Osteoblast (primary cell): ENCODE measurements around the gene SRPK2. TPM values are rescaled to one million over a fixed set of nuclear protein-coding genes. Genes with fewer than 3 reads are reported as not detected.

ENCODE experiments used
- DNase-seq: peaks from one replicate; pipeline ENCODE4 v3.0.0; 2011; ENCODE audit warnings: low spot score, mixed read lengths; ENCODE audit not compliant: insufficient read length; ENCODE audit errors: missing footprints
- H2AFZ ChIP-seq: 2 replicates; pipeline ENCODE4 v1.6.0; 2011; ENCODE audit warnings: mild to moderate bottlenecking, low read length
- H3K27ac ChIP-seq: 2 replicates; pipeline ENCODE4 v1.5.1; 2011; ENCODE audit warnings: mild to moderate bottlenecking, low read depth, low read length, moderate library complexity
- H3K27me3 ChIP-seq: 2 replicates; pipeline ENCODE4 v1.6.0; 2012; ENCODE audit warnings: mild to moderate bottlenecking, control low read depth, inconsistent platforms, low read length, moderate library complexity; ENCODE audit not compliant: insufficient read depth
- H3K36me3 ChIP-seq: 2 replicates; pipeline ENCODE4 v1.5.1; 2011; ENCODE audit warnings: mild to moderate bottlenecking, low read length, control low read depth, moderate library complexity; ENCODE audit not compliant: insufficient read depth
- H3K4me1 ChIP-seq: 2 replicates; pipeline ENCODE4 v1.5.1; 2011; ENCODE audit warnings: mild to moderate bottlenecking, low read length, control low read depth, moderate library complexity; ENCODE audit not compliant: insufficient read depth
- H3K4me2 ChIP-seq: 2 replicates; pipeline ENCODE4 v1.6.0; 2011; ENCODE audit warnings: mild to moderate bottlenecking, low read length; ENCODE audit not compliant: insufficient read depth
- H3K4me3 ChIP-seq: fragments of 200-600 bp; sonication (generic); 3 replicates; pipeline ENCODE4 v1.5.1; 2012; ENCODE audit warnings: mild to moderate bottlenecking, low read length, inconsistent platforms; ENCODE audit not compliant: insufficient read depth
- H3K79me2 ChIP-seq: 2 replicates; pipeline ENCODE4 v1.6.0; 2012; ENCODE audit warnings: mild to moderate bottlenecking, low read length, control low read depth, inconsistent platforms; ENCODE audit not compliant: insufficient read depth
- H3K9me3 ChIP-seq: 2 replicates; pipeline ENCODE4 v1.5.1; 2011; ENCODE audit warnings: low read depth, low read length, control low read depth
- H4K20me1 ChIP-seq: 2 replicates; pipeline ENCODE4 v1.6.0; 2012; ENCODE audit warnings: mild to moderate bottlenecking, low read length, control low read depth; ENCODE audit not compliant: insufficient read depth
- total RNA-seq: library from RNA; depleted of rRNA; stranded (reverse); fragments of >200 nt; gene quantifications from 2 replicates; pipeline ENCODE4 v1.2.3, GENCODE V29; 2012
- TF ChIP-seq, protein P1 (sequence below): IDR thresholded peaks from 2 replicates; pipeline ENCODE4 v1.5.1; 2011; ENCODE audit warnings: mild to moderate bottlenecking, low read depth, low read length, moderate library complexity; ENCODE audit errors: extremely low read depth

SRPK2 gene
- total RNA-seq, 1 donor, result 82.2 TPM

DNA sequence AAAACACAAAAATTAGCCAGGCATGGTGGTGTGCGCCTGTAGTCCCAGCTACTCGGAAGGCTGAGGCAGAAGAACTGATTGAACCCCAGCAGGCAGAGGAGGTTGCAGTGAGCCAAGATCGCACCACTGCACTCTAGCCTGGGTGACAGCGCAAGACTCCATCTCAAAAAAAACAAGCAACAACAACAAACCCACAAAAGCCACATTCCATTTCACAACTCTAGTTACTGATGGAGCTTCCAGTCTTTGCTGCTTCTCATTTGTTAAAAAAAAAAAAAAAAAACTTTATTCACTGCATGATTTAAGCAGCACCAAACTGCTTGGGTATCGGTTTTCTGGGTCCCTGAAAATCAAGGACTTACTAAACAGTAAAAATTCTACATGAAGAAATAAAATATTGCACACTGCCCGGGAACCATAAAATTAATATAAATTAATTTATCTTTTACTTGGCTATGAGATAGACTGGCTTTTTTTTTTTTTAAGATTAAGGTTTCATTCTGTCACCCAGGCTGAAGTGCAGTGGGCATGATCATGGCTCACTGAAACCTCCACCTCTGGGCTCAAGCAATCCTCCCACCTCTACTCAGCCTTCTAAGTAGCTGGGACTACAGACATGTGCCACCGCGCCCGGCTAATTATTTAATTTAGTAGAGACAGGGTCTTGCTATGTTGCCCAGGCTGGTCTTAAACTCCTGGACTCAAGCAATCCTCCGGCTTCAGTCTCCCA lies 42.0 kb downstream of the SRPK2 start:
- H3K36me3 ChIP-seq, result no peaks in the 10 kb centered on the region
- H4K20me1 ChIP-seq, result peaks cover 38% of the 10 kb centered on the region
- H3K79me2 ChIP-seq, result peaks cover 86% of the 10 kb centered on the region
- H3K4me2 ChIP-seq, result no peak overlapping the region
- H3K4me3 ChIP-seq, result no peak overlapping the region
- H2AFZ ChIP-seq, result no peak overlapping the region
- peaks cover 7% of the 10 kb centered on the region for H3K4me1 ChIP-seq
- H3K27me3 ChIP-seq, result no peaks in the 10 kb centered on the region
- no peak for DNase-seq
- TF ChIP-seq, protein P1, sequence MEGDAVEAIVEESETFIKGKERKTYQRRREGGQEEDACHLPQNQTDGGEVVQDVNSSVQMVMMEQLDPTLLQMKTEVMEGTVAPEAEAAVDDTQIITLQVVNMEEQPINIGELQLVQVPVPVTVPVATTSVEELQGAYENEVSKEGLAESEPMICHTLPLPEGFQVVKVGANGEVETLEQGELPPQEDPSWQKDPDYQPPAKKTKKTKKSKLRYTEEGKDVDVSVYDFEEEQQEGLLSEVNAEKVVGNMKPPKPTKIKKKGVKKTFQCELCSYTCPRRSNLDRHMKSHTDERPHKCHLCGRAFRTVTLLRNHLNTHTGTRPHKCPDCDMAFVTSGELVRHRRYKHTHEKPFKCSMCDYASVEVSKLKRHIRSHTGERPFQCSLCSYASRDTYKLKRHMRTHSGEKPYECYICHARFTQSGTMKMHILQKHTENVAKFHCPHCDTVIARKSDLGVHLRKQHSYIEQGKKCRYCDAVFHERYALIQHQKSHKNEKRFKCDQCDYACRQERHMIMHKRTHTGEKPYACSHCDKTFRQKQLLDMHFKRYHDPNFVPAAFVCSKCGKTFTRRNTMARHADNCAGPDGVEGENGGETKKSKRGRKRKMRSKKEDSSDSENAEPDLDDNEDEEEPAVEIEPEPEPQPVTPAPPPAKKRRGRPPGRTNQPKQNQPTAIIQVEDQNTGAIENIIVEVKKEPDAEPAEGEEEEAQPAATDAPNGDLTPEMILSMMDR, result no peak
- H3K9me3 ChIP-seq, result no peaks in the 10 kb centered on the region
- H3K27ac ChIP-seq, result no peak overlapping the region

DNA sequence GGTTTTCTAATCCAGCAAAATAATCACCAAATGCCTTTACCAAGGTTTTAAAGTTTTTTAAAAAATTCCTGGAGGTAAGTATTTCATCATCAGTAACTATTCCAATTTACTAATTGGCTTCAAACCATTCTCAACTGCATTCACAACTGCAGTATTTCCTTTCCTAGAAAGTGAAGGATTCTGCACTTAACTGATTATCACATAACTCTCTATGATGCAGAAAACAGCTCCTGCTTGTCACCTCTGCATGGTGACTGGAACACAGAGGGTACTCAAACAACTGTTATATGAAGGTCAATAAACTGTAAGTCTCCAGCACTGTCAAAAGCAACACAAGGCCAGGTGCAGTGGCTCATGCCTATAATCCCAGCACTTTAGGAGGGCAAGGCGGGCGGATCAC lies 42.6 kb downstream of the SRPK2 start:
- H3K4me3 ChIP-seq, result no peak overlapping the region
- no peaks in the 10 kb centered on the region for H3K36me3 ChIP-seq
- TF ChIP-seq, protein P1, result no peak
- no peaks in the 10 kb centered on the region for H3K27me3 ChIP-seq
- H3K9me3 ChIP-seq, result no peaks in the 10 kb centered on the region
- H4K20me1 ChIP-seq, result peaks cover 36% of the 10 kb centered on the region
- H3K4me2 ChIP-seq, result no peak overlapping the region
- no peak for DNase-seq
- H3K4me1 ChIP-seq, result peaks cover 2% of the 10 kb centered on the region
- peaks cover 90% of the 10 kb centered on the region for H3K79me2 ChIP-seq
- no peak overlapping the region for H2AFZ ChIP-seq
- no peak overlapping the region for H3K27ac ChIP-seq

DNA sequence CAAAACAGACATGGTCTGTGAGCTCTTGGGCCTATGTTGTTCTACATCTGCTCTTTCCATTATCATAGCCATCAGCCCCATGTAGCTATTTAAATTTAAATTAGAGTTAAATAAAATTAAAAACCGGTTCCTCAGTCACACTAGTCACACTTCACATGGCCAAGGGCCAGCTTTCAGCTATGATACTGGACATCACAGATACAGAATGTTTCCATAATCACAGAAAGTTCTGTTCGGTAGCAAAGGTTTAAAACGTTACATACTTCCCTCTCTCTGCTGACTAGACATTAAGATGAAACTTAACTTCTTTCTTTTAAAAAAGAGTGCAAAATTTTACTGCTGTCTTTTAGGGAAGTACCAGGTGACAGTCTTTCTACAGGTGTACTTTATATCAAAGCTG lies 43.0 kb downstream of the SRPK2 start:
- H3K27ac ChIP-seq, result no peak overlapping the region
- no peak overlapping the region for H2AFZ ChIP-seq
- no peaks in the 10 kb centered on the region for H3K36me3 ChIP-seq
- TF ChIP-seq, protein P1, result no peak
- H3K4me2 ChIP-seq, result no peak overlapping the region
- peaks cover 89% of the 10 kb centered on the region for H3K79me2 ChIP-seq
- H3K4me1 ChIP-seq, result no peaks in the 10 kb centered on the region
- no peaks in the 10 kb centered on the region for H3K27me3 ChIP-seq
- no peaks in the 10 kb centered on the region for H3K9me3 ChIP-seq
- no peak overlapping the region for H3K4me3 ChIP-seq
- peaks cover 32% of the 10 kb centered on the region for H4K20me1 ChIP-seq
- no peak for DNase-seq

DNA sequence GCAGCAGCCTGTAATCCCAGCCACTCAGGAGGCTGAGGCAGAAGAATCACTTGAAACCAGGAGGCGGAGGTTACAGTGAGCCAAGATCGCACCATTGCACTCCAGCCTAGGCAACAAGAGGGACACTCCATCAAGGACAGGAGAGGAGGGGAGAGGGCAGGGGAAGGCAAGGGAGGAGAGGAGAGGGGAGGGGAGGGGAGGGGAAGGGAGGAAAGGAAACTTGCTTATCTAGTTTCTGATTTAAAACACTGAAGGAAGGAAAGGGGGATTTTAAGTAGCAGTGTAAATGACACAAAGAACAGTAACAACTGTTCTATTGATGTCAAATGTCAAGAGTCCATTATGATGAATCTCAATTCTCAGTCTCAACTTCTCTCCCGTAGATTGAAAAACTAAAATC lies 43.7 kb downstream of the SRPK2 start:
- Histone ChIP-seq H3K79me2 (peaks cover 88% of the 10 kb centered on the region), H2AFZ (no peak overlapping the region), H3K4me2 (no peak overlapping the region), H3K4me1 (no peaks in the 10 kb centered on the region), H3K4me3 (no peak overlapping the region), H3K27ac (no peak overlapping the region), H3K36me3 (no peaks in the 10 kb centered on the region), H4K20me1 (peaks cover 35% of the 10 kb centered on the region), H3K9me3 (no peaks in the 10 kb centered on the region), H3K27me3 (no peaks in the 10 kb centered on the region)
- TF ChIP-seq, protein P1, result no peak
- DNase-seq, result no peak
